ENCODE data around the gene CRACDL.

Gene CRACDL

DNA sequence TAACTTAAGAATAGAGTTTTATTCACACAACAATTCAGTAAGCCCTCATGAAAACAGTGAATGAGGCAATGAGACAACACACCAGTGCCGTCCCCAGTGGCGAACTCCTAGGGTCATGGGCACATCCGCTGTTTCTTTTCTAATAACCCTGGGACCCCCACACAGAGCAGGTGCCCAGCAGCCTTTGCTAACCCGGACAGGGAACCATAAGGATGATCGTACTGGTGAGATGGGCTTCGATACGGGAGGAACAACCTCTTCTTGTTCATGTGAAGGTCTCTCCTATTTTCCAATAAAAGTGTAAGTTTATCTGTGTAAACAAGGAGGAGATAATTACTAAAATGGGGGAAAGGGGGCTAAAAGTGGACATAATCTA is 107.7 kb downstream of the CRACDL start (continued):
- no peak for TF ChIP-seq ZNF70 (CRISPR knock-in tag; IDR thresholded peaks at IDR 0.05)
- no peak for TF ChIP-seq OSR1 (CRISPR knock-in tag; IDR thresholded peaks at IDR 0.05)
- no peak for TF ChIP-seq ZFP30 (CRISPR knock-in tag; IDR thresholded peaks at IDR 0.05)
- TF ChIP-seq BACH2 (CRISPR knock-in tag; IDR thresholded peaks at IDR 0.05; ENCODE audit: borderline replicate concordance) = no peak
- no peak for TF ChIP-seq ISL1 (CRISPR knock-in tag; IDR thresholded peaks at IDR 0.05)
- TF ChIP-seq, protein P1, sequence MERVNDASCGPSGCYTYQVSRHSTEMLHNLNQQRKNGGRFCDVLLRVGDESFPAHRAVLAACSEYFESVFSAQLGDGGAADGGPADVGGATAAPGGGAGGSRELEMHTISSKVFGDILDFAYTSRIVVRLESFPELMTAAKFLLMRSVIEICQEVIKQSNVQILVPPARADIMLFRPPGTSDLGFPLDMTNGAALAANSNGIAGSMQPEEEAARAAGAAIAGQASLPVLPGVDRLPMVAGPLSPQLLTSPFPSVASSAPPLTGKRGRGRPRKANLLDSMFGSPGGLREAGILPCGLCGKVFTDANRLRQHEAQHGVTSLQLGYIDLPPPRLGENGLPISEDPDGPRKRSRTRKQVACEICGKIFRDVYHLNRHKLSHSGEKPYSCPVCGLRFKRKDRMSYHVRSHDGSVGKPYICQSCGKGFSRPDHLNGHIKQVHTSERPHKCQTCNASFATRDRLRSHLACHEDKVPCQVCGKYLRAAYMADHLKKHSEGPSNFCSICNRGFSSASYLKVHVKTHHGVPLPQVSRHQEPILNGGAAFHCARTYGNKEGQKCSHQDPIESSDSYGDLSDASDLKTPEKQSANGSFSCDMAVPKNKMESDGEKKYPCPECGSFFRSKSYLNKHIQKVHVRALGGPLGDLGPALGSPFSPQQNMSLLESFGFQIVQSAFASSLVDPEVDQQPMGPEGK (CRISPR knock-in tag; IDR thresholded peaks at IDR 0.05; ENCODE audit: borderline replicate concordance) = no peak

DNA sequence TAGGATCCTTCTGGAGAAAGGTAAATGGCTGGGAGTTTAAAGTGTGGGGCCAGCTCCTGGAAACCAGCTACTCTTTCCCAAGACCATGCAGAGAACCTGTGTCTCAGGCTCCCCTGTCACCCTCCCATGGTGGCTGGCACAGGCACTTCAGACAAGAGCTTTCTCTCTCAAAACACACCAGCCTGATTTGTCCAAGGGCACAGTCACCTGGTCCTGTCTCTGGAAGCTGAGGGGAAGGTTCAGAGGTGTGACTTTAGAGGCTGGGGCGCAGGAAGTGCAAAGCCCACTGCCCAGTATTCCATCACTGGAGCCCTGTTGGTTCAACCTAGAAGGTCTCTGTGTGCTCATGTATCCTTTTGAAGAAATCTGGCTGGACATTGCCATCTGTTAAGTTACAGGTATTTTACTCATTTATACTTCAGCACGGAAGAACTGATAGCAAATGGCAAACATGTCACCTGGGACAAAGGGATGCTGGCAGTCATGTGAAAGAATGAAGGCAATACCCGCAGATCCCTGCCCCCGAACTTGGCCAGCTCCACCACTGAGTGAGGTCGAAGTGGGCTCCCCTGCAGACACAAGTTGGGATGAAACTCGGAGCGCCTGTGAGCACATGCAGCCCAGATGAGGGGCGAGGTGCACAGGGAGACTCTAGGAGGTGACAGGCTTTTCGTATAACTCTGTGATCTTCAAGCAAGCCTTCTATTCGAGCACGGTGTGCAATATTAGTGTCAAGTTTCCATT is 108.2 kb downstream of the CRACDL start:
- TF ChIP-seq, protein P2, sequence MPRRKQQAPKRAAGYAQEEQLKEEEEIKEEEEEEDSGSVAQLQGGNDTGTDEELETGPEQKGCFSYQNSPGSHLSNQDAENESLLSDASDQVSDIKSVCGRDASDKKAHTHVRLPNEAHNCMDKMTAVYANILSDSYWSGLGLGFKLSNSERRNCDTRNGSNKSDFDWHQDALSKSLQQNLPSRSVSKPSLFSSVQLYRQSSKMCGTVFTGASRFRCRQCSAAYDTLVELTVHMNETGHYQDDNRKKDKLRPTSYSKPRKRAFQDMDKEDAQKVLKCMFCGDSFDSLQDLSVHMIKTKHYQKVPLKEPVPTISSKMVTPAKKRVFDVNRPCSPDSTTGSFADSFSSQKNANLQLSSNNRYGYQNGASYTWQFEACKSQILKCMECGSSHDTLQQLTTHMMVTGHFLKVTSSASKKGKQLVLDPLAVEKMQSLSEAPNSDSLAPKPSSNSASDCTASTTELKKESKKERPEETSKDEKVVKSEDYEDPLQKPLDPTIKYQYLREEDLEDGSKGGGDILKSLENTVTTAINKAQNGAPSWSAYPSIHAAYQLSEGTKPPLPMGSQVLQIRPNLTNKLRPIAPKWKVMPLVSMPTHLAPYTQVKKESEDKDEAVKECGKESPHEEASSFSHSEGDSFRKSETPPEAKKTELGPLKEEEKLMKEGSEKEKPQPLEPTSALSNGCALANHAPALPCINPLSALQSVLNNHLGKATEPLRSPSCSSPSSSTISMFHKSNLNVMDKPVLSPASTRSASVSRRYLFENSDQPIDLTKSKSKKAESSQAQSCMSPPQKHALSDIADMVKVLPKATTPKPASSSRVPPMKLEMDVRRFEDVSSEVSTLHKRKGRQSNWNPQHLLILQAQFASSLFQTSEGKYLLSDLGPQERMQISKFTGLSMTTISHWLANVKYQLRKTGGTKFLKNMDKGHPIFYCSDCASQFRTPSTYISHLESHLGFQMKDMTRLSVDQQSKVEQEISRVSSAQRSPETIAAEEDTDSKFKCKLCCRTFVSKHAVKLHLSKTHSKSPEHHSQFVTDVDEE (CRISPR knock-in tag; IDR thresholded peaks at IDR 0.05) = no peak
- TF ChIP-seq, protein P3, sequence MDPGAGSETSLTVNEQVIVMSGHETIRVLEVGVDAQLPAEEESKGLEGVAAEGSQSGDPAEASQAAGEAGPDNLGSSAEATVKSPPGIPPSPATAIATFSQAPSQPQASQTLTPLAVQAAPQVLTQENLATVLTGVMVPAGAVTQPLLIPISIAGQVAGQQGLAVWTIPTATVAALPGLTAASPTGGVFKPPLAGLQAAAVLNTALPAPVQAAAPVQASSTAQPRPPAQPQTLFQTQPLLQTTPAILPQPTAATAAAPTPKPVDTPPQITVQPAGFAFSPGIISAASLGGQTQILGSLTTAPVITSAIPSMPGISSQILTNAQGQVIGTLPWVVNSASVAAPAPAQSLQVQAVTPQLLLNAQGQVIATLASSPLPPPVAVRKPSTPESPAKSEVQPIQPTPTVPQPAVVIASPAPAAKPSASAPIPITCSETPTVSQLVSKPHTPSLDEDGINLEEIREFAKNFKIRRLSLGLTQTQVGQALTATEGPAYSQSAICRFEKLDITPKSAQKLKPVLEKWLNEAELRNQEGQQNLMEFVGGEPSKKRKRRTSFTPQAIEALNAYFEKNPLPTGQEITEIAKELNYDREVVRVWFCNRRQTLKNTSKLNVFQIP (CRISPR knock-in tag; IDR thresholded peaks at IDR 0.05; ENCODE audit: borderline replicate concordance, low read depth) = no peak
- TF ChIP-seq PPARA (CRISPR knock-in tag; IDR thresholded peaks at IDR 0.05; ENCODE audit: borderline replicate concordance) = no peak
- no peak for TF ChIP-seq CSDC2 (CRISPR knock-in tag; IDR thresholded peaks at IDR 0.05)
- no peak for TF ChIP-seq ZNF565 (CRISPR knock-in tag; conservative IDR thresholded peaks at IDR 0.05; ENCODE audit: low read depth)
- TF ChIP-seq, protein P4, sequence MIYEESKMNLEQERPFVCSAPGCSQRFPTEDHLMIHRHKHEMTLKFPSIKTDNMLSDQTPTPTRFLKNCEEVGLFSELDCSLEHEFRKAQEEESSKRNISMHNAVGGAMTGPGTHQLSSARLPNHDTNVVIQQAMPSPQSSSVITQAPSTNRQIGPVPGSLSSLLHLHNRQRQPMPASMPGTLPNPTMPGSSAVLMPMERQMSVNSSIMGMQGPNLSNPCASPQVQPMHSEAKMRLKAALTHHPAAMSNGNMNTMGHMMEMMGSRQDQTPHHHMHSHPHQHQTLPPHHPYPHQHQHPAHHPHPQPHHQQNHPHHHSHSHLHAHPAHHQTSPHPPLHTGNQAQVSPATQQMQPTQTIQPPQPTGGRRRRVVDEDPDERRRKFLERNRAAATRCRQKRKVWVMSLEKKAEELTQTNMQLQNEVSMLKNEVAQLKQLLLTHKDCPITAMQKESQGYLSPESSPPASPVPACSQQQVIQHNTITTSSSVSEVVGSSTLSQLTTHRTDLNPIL (CRISPR knock-in tag; IDR thresholded peaks at IDR 0.05; ENCODE audit: low read depth) = no peak
- TF ChIP-seq ZNF70 (CRISPR knock-in tag; IDR thresholded peaks at IDR 0.05) = no peak
- no peak for TF ChIP-seq GLIS3 (CRISPR knock-in tag; IDR thresholded peaks at IDR 0.05)
- no peak for TF ChIP-seq ZFP30 (CRISPR knock-in tag; IDR thresholded peaks at IDR 0.05)
- no peak for TF ChIP-seq RARB (CRISPR knock-in tag; IDR thresholded peaks at IDR 0.05)
- no peak for TF ChIP-seq ESRRG (CRISPR knock-in tag; IDR thresholded peaks at IDR 0.05)
- no peak for TF ChIP-seq ZC3H10 (CRISPR knock-in tag; IDR thresholded peaks at IDR 0.05)
- no peak for TF ChIP-seq TCF4 (CRISPR knock-in tag; IDR thresholded peaks at IDR 0.05; ENCODE audit: borderline replicate concordance)
- TF ChIP-seq, protein P1 (CRISPR knock-in tag; IDR thresholded peaks at IDR 0.05; ENCODE audit: borderline replicate concordance) = no peak
- ATAC-seq = no peak

DNA sequence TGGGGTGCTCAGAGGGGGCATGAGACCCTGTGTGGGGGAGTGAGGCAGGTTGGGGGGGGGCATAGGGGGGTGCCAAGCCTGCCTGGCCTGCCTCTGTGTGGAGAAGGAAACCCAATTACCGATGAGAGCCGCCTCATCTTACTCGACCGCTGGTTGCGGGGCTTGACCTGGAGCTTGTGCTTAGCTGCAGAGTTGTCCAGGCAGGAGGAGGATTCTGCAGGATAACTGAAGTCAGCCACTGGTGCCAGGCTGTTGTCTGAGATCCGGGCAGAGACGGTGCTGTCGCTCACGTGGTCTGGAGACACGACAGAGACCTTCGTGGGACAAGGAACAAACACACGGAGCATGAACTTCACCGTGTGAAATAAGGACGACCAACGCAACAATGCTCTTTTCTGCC is 109.2 kb downstream of the CRACDL start:
- no peak for ATAC-seq
- TF ChIP-seq TCF4 (CRISPR knock-in tag; IDR thresholded peaks at IDR 0.05; ENCODE audit: borderline replicate concordance) (no peak), ESRRG (CRISPR knock-in tag; IDR thresholded peaks at IDR 0.05) (no peak), RARB (CRISPR knock-in tag; IDR thresholded peaks at IDR 0.05) (no peak), ARNTL (CRISPR knock-in tag; IDR thresholded peaks at IDR 0.05; ENCODE audit: borderline replicate concordance, low read depth) (no peak), ZNF565 (CRISPR knock-in tag; conservative IDR thresholded peaks at IDR 0.05; ENCODE audit: low read depth) (no peak), CSDC2 (CRISPR knock-in tag; IDR thresholded peaks at IDR 0.05) (no peak), OSR1 (CRISPR knock-in tag; IDR thresholded peaks at IDR 0.05) (no peak), ZNF8 (CRISPR knock-in tag; IDR thresholded peaks at IDR 0.05) (no peak), ZFP3 (CRISPR knock-in tag; IDR thresholded peaks at IDR 0.05) (no peak), ZNF70 (CRISPR knock-in tag; IDR thresholded peaks at IDR 0.05) (no peak)
- TF ChIP-seq, protein P4 (CRISPR knock-in tag; IDR thresholded peaks at IDR 0.05; ENCODE audit: low read depth) = no peak
- TF ChIP-seq, protein P5, sequence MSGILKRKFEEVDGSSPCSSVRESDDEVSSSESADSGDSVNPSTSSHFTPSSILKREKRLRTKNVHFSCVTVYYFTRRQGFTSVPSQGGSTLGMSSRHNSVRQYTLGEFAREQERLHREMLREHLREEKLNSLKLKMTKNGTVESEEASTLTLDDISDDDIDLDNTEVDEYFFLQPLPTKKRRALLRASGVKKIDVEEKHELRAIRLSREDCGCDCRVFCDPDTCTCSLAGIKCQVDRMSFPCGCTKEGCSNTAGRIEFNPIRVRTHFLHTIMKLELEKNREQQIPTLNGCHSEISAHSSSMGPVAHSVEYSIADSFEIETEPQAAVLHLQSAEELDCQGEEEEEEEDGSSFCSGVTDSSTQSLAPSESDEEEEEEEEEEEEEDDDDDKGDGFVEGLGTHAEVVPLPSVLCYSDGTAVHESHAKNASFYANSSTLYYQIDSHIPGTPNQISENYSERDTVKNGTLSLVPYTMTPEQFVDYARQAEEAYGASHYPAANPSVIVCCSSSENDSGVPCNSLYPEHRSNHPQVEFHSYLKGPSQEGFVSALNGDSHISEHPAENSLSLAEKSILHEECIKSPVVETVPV (CRISPR knock-in tag; IDR thresholded peaks at IDR 0.05) = no peak
- TF ChIP-seq, protein P1 (CRISPR knock-in tag; IDR thresholded peaks at IDR 0.05; ENCODE audit: borderline replicate concordance) = no peak

All from SK-N-SH treated with all-trans-retinoic acid at 6 μM for 48 hours (cell line).